H1 (cell line): ENCODE measurements around the gene SLC15A3. TPM values are rescaled to one million over a fixed set of nuclear protein-coding genes. Genes with fewer than 3 reads are reported as not detected.

ENCODE experiments used
- CTCF ChIA-PET: fragments of 300-600 bp; sonication (Branson Sonifier 250); formaldehyde crosslinking; loops from one replicate; lab custom pipeline; 2021; ENCODE audit not compliant: partially characterized antibody; lab: Charles Lee
- POLR2A ChIA-PET: fragments of 300-600 bp; sonication (Branson Sonifier 250); formaldehyde crosslinking; loops from one replicate; lab custom pipeline; 2021; ENCODE audit warnings: inconsistent platforms; ENCODE audit not compliant: partially characterized antibody; lab: Charles Lee
- DNase-seq, 2 experiments: peaks; one replicate each; pipeline versions ENCODE4 v3.0.0 to v3.0.0-alpha.2; 2010 to 2022; ENCODE audit warnings: low spot score in 2 of 2, low read depth in 1 of 2, mixed read lengths in 1 of 2
- FAIRE-seq: peaks from 2 replicates; lab custom pipeline; 2011; peaks lifted over from hg19 to GRCh38; lab: Jason Lieb, UNC
- H2AFZ ChIP-seq: 2 replicates; pipeline ENCODE4 v1.8.1; 2012; ENCODE audit warnings: low read length, inconsistent platforms
- H2AK5ac ChIP-seq: 2 replicates; pipeline ENCODE4 v1.6.1; 2013; ENCODE audit warnings: low read depth, low read length
- H2BK120ac ChIP-seq: replicated peaks from 2 replicates; pipeline ENCODE3; 2013; ENCODE audit warnings: low read depth, low read length, inconsistent platforms
- H2BK12ac ChIP-seq: 2 replicates; pipeline ENCODE4 v1.6.1; 2013; ENCODE audit warnings: low read depth, low read length
- H2BK15ac ChIP-seq: 2 replicates; pipeline ENCODE4 v1.6.1; 2013; ENCODE audit warnings: low read length
- H2BK20ac ChIP-seq: 2 replicates; pipeline ENCODE4 v1.6.1; 2013; ENCODE audit warnings: low read length
- H2BK5ac ChIP-seq: 2 replicates; pipeline ENCODE4 v1.6.1; 2013; ENCODE audit warnings: low read depth, low read length
- H3K14ac ChIP-seq: 2 replicates; pipeline ENCODE4 v1.6.1; 2013; ENCODE audit warnings: inconsistent platforms; ENCODE audit not compliant: insufficient read length
- H3K18ac ChIP-seq: 2 replicates; pipeline ENCODE4 v1.6.1; 2013; ENCODE audit warnings: low read length; ENCODE audit errors: extremely low read depth
- H3K23ac ChIP-seq: 2 replicates; pipeline ENCODE4 v1.6.1; 2013; ENCODE audit warnings: inconsistent platforms; ENCODE audit not compliant: insufficient read length
- H3K23me2 ChIP-seq: 2 replicates; pipeline ENCODE4 v1.6.1; 2013; ENCODE audit warnings: low read depth, low read length
- H3K27ac ChIP-seq: 2 replicates; pipeline ENCODE4 v1.6.1; 2011; ENCODE audit warnings: low read depth, low read length, inconsistent platforms
- H3K27me3 ChIP-seq, 4 experiments: replicated peaks in 1 of 4; 1 replicate in 1 of 4; 2 replicates in 3 of 4; pipeline versions ENCODE4 v1.6.1 to v1.8.1; 2011 to 2013; ENCODE audit warnings: low read length in 3 of 4, mild to moderate bottlenecking in 3 of 4, inconsistent platforms in 2 of 4, mixed read lengths in 2 of 4, moderate library complexity in 1 of 4; ENCODE audit not compliant: control insufficient read depth in 3 of 4, insufficient read depth in 3 of 4; ENCODE audit errors: extremely low read depth in 1 of 4
- H3K36me3 ChIP-seq, 4 experiments: 2 replicates each; pipeline versions ENCODE4 v1.6.1 to v1.8.1; 2011 to 2013; ENCODE audit warnings: mild to moderate bottlenecking in 4 of 4, low read length in 3 of 4, moderate library complexity in 2 of 4, control low read depth in 1 of 4, inconsistent platforms in 1 of 4; ENCODE audit not compliant: insufficient read depth in 4 of 4, control insufficient read depth in 2 of 4
- H3K4ac ChIP-seq: replicated peaks from 2 replicates; pipeline ENCODE3; 2013; ENCODE audit warnings: low read length, low read depth, mixed read lengths, inconsistent platforms; ENCODE audit not compliant: insufficient read length
- H3K4me1 ChIP-seq, 4 experiments: replicated peaks in 1 of 4; 1 replicate in 1 of 4; 2 replicates in 3 of 4; pipeline versions ENCODE4 v1.6.1 to v1.8.1; 2011 to 2013; ENCODE audit warnings: low read length in 3 of 4, inconsistent platforms in 2 of 4, mixed read lengths in 1 of 4; ENCODE audit not compliant: insufficient read depth in 4 of 4, control insufficient read depth in 3 of 4
- H3K4me2 ChIP-seq, 2 experiments: 2 replicates each; pipeline versions ENCODE4 v1.6.1 to v1.8.1; 2011 to 2013; ENCODE audit warnings: low read depth in 2 of 2, low read length in 2 of 2, control low read depth in 1 of 2, inconsistent platforms in 1 of 2, mild to moderate bottlenecking in 1 of 2; ENCODE audit not compliant: insufficient read depth in 1 of 2
- H3K4me3 ChIP-seq, 4 experiments: fragments of 200-600, 300-600 bp in 1 of 4; sonication (generic), shearing (Covaris generic), sonication (Bioruptor Twin) in 1 of 4; 2 replicates each; pipeline versions ENCODE4 v1.5.1 to v1.8.1; 2011 to 2016; ENCODE audit warnings: low read length in 4 of 4, low read depth in 3 of 4, control low read depth in 2 of 4, inconsistent platforms in 2 of 4, mild to moderate bottlenecking in 2 of 4, mixed read lengths in 1 of 4, moderate library complexity in 1 of 4; ENCODE audit not compliant: insufficient read depth in 2 of 4; ENCODE audit errors: extremely low read depth in 1 of 4
- H3K56ac ChIP-seq: replicated peaks from 2 replicates; pipeline ENCODE3; 2013; ENCODE audit warnings: low read depth, mild to moderate bottlenecking, mixed read lengths, low read length, inconsistent platforms; ENCODE audit not compliant: insufficient read length
- H3K79me1 ChIP-seq: 2 replicates; pipeline ENCODE4 v1.6.1; 2013; ENCODE audit warnings: low read depth, low read length, control low read depth
- H3K79me2 ChIP-seq, 2 experiments: 2 replicates each; pipeline versions ENCODE4 v1.6.1 to v1.8.1; 2012 to 2013; ENCODE audit warnings: low read length in 2 of 2, mild to moderate bottlenecking in 2 of 2, inconsistent platforms in 1 of 2; ENCODE audit not compliant: insufficient read depth in 2 of 2, control insufficient read depth in 1 of 2
- H3K9ac ChIP-seq, 4 experiments: replicated peaks in 1 of 4; 1 replicate in 1 of 4; 2 replicates in 3 of 4; pipeline versions ENCODE4 v1.6.1 to v1.8.1; 2011 to 2013; ENCODE audit warnings: low read depth in 3 of 4, low read length in 3 of 4, control low read depth in 2 of 4, mild to moderate bottlenecking in 2 of 4, moderate library complexity in 2 of 4, inconsistent platforms in 1 of 4; ENCODE audit errors: extremely low read depth in 1 of 4
- H3K9me3 ChIP-seq, 2 experiments: 2 replicates each; pipeline versions ENCODE4 v1.6.1 to v1.8.1; 2012 to 2013; ENCODE audit warnings: mild to moderate bottlenecking in 2 of 2, moderate library complexity in 2 of 2, control low read depth in 1 of 2, inconsistent platforms in 1 of 2, low read depth in 1 of 2, low read length in 1 of 2, mixed read lengths in 1 of 2; ENCODE audit not compliant: insufficient read depth in 2 of 2
- H4K20me1 ChIP-seq, 2 experiments: replicated peaks in 1 of 2; 2 replicates each; pipeline versions ENCODE3 to v1.8.1; 2011 to 2013; ENCODE audit warnings: inconsistent platforms in 2 of 2, low read length in 2 of 2, mild to moderate bottlenecking in 1 of 2; ENCODE audit not compliant: insufficient read depth in 2 of 2, control insufficient read depth in 1 of 2
- H4K5ac ChIP-seq: 2 replicates; pipeline ENCODE4 v1.6.1; 2013; ENCODE audit warnings: low read length, low read depth, mixed read lengths, inconsistent platforms; ENCODE audit not compliant: insufficient read length
- H4K8ac ChIP-seq: 2 replicates; pipeline ENCODE4 v1.8.0; 2013; ENCODE audit warnings: mild to moderate bottlenecking, moderate library complexity, low read length, inconsistent platforms; ENCODE audit not compliant: insufficient read depth; ENCODE audit errors: extremely low read depth
- H4K91ac ChIP-seq: replicated peaks from 2 replicates; pipeline ENCODE3; 2013; ENCODE audit warnings: low read length, mixed read lengths, inconsistent platforms; ENCODE audit not compliant: insufficient read length
- BACH1 ChIP-seq: IDR thresholded peaks from 2 replicates; pipeline ENCODE4 v1.6.1; 2012; ENCODE audit warnings: low read length, improper control_type of control experiment
- CREB1 ChIP-seq: IDR thresholded peaks from 2 replicates; pipeline ENCODE4 v1.6.1; 2012; ENCODE audit warnings: inconsistent platforms
- CTCF ChIP-seq, 3 experiments: IDR thresholded peaks; 1 replicate in 2 of 3; 2 replicates in 1 of 3; pipeline versions ENCODE4 v1.5.1 to v1.6.1; 2011; ENCODE audit warnings: low read length in 3 of 3, mild to moderate bottlenecking in 3 of 3, inconsistent platforms in 2 of 3, low read depth in 1 of 3, moderate library complexity in 1 of 3; ENCODE audit not compliant: insufficient read depth in 1 of 3; ENCODE audit errors: control extremely low read depth in 1 of 3
- E2F6 ChIP-seq: IDR thresholded peaks from 2 replicates; pipeline ENCODE4 v1.6.1; 2012; ENCODE audit warnings: inconsistent platforms
- MAFK ChIP-seq: IDR thresholded peaks from 2 replicates; pipeline ENCODE4 v1.6.1; 2012; ENCODE audit warnings: low read depth, mild to moderate bottlenecking, improper control_type of control experiment, low read length
- POLR2AphosphoS5 ChIP-seq: IDR thresholded peaks from 2 replicates; pipeline ENCODE4 v1.6.1; 2011; ENCODE audit warnings: low read depth, low read length
- SIN3A ChIP-seq, 2 experiments: IDR thresholded peaks in 1 of 2; conservative IDR thresholded peaks in 1 of 2; 2 replicates each; pipeline ENCODE4 v1.6.1; 2011 to 2012; ENCODE audit warnings: low read length in 2 of 2, improper control_type of control experiment in 1 of 2, low read depth in 1 of 2, mild to moderate bottlenecking in 1 of 2
- SP1 ChIP-seq: IDR thresholded peaks from 2 replicates; pipeline ENCODE4 v1.6.1; 2011; ENCODE audit warnings: low read depth, low read length
- SRF ChIP-seq: IDR thresholded peaks from 2 replicates; pipeline ENCODE4 v1.6.1; 2011; ENCODE audit warnings: mild to moderate bottlenecking, low read depth, low read length, moderate library complexity
- TCF12 ChIP-seq: IDR thresholded peaks from 2 replicates; pipeline ENCODE4 v1.6.1; 2011; ENCODE audit warnings: low read depth, mild to moderate bottlenecking, low read length
- YY1 ChIP-seq: IDR thresholded peaks from 2 replicates; pipeline ENCODE4 v1.6.1; 2011; ENCODE audit warnings: low read depth, mild to moderate bottlenecking, low read length
- WGBS, 2 experiments: shearing (Covaris generic) in 1 of 2; methylation state at CpG; one replicate each; pipeline versions ENCODE4 v1.1.6 to v1.1.7; 2013 to 2015; ENCODE audit warnings: low lambda C conversion rate in 2 of 2, mixed read lengths in 2 of 2, inconsistent platforms in 1 of 2, low coverage in 1 of 2, missing lambda C conversion rate in 1 of 2; ENCODE audit not compliant: insufficient replicate concordance in 2 of 2, insufficient coverage in 1 of 2, insufficient read length in 1 of 2; ENCODE audit errors: extremely low coverage in 1 of 2, missing lambda C conversion rate in 1 of 2; 5-methylcytosine and 5-hydroxymethylcytosine counted together
- polyA plus RNA-seq, 7 experiments: library from polyadenylated mRNA; depleted of rRNA in 3 of 7; stranded (reverse) in 5 of 7; unstranded in 2 of 7; fragments of >200 nt in 5 of 7; fragments of 200-250 nt in 2 of 7; gene quantifications; 1 replicate in 5 of 7; 2 replicates in 1 of 7; 4 replicates in 1 of 7; pipeline versions ENCODE4 v1.2.1 to v1.2.3, GENCODE V29; 2011 to 2013; ENCODE audit warnings: missing spikeins in 2 of 7, mixed read lengths in 2 of 7
- total RNA-seq: library from RNA; stranded (reverse); fragmentation: NEBNext Ultra II Directional; extraction: Animal tissue kit (Norgen Biotek cat#: 25700); gene quantifications from 2 replicates; pipeline ENCODE4 v1.2.1, GENCODE V29; 2021

Gene SLC15A3
- total and polyA plus RNA-seq, 2 of the 8 experiments (the other 6 are each of a cell fraction or from before 2014, with no cell fraction given): 25.8 to 31.0 TPM

DNA sequence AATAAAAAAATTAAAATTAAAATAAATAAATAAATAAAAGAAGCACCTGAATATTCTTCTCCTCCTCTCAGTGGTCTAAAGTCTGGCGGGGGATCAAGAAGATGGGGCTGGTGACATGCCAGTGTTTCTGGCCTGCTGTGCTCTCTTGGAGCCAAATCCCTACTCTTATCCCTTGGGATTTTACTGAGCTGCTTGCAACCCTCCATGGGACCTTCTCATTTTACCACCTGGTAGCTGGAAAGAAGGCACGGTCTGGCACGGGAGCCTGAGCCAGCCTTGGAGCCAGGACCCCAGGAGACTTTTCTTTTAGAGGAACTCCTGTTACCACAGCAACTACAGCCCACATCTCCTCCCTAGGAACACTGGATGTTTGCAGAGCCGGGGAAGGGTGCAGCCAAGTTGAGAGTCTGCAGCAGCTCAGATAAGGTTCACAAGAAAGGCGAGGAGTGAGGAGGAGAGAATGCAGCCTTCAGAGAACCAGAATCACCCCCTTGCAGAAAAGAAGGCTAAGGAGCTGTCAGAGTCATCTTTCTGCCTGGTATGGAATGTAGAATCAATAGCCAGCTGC lies 41.0 kb upstream of the SLC15A3 start:
- Histone ChIP-seq H3K4me2 (no peak overlapping the region), H3K9me3 (no peaks in the 10 kb centered on the region), H3K79me2 (no peaks in the 10 kb centered on the region), H4K91ac (no peak overlapping the region), H3K4me3 (no peak overlapping the region), H3K56ac (no peak overlapping the region), H3K4me1 (no peaks in the 10 kb centered on the region), H3K79me1 (no peaks in the 10 kb centered on the region), H2BK120ac (no peak overlapping the region), H3K23ac (no peak overlapping the region), H3K23me2 (no peaks in the 10 kb centered on the region), H2BK20ac (no peak overlapping the region), H3K14ac (no peak overlapping the region), H2AK5ac (no peak overlapping the region), H3K36me3 (no peaks in the 10 kb centered on the region), H2BK5ac (no peak overlapping the region), H4K5ac (no peak overlapping the region), H3K4ac (no peak overlapping the region), H2AFZ (peak overlapping the region; percentile 58; the same call in 1 of the 2 replicates), H3K27me3 (peaks cover 0 to 3% (median 0%) of the 10 kb centered on the region in 4 experiments; a peak in 2 of 7 replicates), H3K27ac (no peak overlapping the region), H3K18ac (no peak overlapping the region), H4K8ac (no peak overlapping the region), H2BK12ac (no peak overlapping the region), H3K9ac (no peak overlapping the region), H2BK15ac (no peak overlapping the region), H4K20me1 (peaks cover 0 to 3% of the 10 kb centered on the region in 2 experiments)
- DNase-seq (no peak), FAIRE-seq (no peak)
- 88% methylated on average over 5 of the region's 5 CpGs; no CpG with 5 or more reads in 1 of the 2 experiments for WGBS, 2 experiments
- POLR2A ChIA-PET: no interaction called here
- CTCF ChIA-PET: interaction anchor here (0.9 to 2.3 kb wide), 4 partner anchors 16 to 261 kb away, joined by 3 to 6 read pairs (median 4); no protein-coding TSS in a partner anchor
- TF ChIP-seq MAFK: no peak
- no peak for TF ChIP-seq CREB1
- no peak for TF ChIP-seq POLR2AphosphoS5
- TF ChIP-seq SIN3A (conservative IDR thresholded peaks at IDR 0.05 in 1 of 2, IDR thresholded peaks at IDR 0.05 in 1 of 2; ENCODE audit: low read depth in 1 of 2, low read length in 2 of 2): no peak
- TF ChIP-seq SP1: no peak
- TF ChIP-seq TCF12: no peak
- TF ChIP-seq YY1: no peak
- no peak for TF ChIP-seq BACH1
- TF ChIP-seq SRF: no peak
- no peak for TF ChIP-seq E2F6
- TF ChIP-seq CTCF (IDR thresholded peaks at IDR 0.05; ENCODE audit: control extremely low read depth in 1 of 3, insufficient read depth in 1 of 3, low read depth in 1 of 3, low read length in 3 of 3): no peak
